HG02870 (cell line): ENCODE measurements around the gene CCDC116.
"Not testable (repeated sequence)": the region's sequence is repeated elsewhere in the genome, so short reads cannot be mapped to it uniquely, and the experiment has no call there.

Source experiments
- ATAC-seq: cut with Tn5 transposase; IDR thresholded peaks from one replicate; pipeline ENCODE4 v1.9.1; 2021; ENCODE audit warnings: mild to moderate bottlenecking, moderate library complexity; ENCODE audit not compliant: unreplicated experiment

The CCDC116 gene

DNA sequence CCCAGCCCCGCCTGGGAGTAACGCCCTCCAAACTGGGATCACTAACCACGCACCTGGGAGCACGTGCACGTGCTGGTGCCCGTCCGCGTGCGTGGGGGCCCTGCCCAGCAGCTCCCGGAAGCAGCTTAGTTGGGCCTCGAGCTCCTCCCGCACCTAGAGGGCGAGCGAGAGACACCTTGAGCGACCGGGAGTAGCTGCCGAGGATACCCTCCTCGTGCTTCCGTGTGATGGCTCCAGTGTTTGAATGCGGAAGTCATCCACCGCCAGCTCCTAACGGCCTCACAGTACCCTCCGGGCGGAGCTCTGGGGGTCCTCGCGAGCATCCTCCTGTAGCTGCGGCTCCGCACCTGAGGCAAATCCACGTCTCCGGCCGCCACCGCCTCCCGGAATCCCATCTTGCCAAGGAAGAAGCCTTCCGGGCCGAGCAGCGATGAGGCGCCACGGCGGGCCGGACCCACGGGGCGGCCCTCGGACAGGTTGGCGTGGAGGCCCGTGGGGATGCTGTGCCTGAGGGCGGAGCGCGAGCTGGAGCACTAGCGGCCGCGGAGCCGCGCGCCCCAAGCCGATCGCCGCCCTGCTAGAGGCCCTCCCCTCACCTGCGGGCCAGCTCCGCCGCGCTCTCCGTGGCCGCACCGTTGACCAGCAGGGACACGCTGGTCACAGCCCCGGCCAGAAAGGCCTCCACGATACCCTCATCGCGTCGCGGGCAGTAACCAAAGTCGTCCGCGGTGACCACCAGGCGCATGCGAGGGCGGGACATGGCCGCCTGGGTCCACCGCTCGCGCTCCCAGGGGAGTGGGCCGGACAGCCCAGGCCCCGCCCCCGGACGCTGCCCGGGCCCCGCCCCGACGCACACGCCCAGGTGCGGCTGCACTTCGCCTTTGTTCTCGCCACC is 3.1 kb upstream of the CCDC116 start, which contains the start of gene YDJC:
Gene YDJC (minus strand): TSS at position 768 of the 895 bp plus-strand sequence. CDS start 8 bp downstream, at position 760.
- ATAC-seq = peak; percentile 78

DNA sequence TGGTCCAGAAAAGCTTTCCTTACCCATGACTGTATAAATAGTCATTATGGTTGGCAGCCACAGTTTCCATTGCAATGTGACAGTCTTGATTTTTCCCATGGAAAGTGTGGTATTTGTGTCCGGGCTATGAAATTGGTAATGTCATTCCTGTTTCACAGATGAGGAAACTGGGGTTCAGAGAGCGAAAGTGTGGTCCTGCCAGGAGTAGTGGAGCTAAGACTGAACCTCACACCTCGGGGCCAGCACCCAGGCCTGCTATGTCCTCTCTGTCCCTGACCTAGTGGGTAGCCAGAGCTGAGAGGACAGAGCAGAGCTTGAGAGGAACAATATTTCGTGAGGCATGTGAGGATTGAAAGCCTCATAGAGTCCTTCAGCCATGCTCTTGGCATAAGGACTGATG is 1.5 kb upstream of the CCDC116 start:
- ATAC-seq = no peak

DNA sequence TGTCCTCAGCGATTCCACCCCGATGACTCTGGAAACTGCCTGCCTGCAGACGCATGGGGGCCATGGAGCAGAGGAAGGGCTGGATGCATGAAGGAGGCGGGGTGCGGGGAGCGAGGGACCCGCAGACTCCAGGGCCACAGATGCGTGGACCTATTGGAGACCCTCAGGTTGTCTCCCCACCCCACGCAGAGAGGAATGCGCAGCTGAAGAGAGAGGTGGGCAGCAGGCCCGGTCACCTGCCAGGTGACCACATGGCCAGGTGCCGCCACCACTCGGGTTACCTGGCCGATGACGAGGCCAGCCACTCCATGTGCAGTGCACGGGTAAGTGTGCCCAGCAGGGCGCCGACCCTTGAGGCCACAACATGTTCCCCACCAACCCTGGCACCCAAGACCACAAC is 371 bp downstream of the CCDC116 start:
- ATAC-seq = no peak

DNA sequence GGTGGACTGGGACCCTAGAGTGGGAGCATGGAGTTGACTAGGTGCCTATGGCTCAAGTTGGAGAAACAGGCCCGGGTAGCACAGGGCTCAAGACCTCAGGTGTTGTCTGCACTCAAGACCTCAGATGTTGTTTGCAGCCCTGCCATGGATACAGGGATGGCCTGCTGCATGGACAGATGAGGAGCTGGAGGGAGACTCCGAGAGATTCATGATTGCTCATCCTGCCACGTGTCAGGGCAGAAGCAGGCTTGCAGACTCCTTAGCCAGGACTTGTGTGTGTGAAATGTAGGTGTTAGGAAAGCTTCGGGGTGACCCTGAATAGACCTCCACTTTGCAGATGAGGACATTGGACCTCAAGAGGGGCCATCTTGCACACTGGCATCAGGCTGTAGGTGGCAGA is 921 bp downstream of the CCDC116 start:
- ATAC-seq = no peak

DNA sequence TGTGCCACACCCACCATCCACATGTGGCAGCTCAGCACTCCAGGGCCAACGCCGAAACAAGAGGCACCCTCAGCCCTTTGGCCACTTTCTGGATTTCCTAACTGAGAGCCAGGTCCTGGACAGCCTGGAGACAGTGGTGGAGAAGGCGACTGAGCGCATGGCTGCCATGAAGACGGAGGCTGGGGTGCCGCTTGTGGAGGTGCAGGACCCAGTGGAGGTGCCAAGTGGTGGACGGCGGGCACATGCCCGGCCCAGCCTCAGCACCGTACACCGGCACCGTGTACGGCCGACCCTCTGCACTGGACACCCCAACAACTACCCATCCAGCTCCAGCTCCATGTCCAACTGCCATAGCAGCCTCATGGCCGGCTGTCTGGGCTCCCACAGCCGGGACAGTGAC is 1.5 kb downstream of the CCDC116 start:
- ATAC-seq = no peak

DNA sequence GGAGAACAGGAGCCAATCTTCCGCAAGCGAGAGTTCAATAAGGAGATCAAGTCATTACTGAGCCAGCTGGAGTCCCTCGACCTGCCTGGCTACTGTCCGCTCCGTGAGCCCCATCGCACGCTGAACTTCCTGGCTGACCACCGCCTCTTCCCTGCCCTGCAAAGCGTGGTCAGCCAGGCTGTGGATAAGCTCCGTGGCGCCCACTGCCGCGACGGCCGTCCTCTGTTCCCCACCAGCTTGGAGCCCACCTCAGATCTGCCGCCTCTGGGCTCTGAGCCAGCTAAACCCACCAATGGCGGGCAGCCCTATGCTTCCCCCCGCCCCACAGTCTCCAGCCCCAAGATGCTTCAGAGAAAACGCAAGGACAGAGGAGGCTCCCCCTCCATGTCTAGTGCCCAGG is 2.3 kb downstream of the CCDC116 start:
- no peak for ATAC-seq

DNA sequence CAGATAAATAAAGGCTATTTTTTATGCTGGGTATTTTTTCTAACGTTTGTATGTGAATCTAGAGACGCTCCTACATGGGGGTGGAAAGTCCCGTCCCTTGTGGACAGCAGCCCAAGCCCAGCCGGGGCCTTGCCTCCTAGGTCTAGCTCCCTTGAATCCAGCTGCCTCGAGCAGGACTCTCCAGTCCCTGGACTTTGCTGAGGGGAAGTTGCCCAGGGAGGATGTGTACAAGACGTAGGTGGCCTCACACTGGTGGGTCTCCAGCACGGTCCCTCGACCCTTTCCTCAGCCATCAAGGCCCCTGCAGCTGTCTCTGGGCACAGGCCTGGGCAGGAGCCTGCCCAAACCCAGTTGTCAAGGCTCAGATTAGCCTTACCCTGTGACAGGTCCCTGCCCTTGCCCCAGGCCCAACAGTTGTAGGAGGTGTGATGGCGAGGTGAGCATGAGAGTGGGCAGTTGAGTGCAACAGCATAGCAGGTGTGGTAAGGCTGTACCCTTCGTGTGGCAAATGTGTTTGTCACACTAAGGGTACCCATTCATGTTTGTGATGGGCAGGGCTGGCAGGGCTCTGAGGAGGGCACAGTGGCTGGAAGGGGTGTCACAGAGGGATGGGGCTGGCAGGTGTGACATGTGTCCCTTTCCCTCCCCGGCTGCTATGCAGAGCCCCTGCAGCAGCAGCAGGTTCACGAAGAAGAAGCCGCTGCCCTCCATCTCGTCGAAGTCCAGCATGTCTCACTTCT is 3.4 kb downstream of the CCDC116 start:
- no peak for ATAC-seq

DNA sequence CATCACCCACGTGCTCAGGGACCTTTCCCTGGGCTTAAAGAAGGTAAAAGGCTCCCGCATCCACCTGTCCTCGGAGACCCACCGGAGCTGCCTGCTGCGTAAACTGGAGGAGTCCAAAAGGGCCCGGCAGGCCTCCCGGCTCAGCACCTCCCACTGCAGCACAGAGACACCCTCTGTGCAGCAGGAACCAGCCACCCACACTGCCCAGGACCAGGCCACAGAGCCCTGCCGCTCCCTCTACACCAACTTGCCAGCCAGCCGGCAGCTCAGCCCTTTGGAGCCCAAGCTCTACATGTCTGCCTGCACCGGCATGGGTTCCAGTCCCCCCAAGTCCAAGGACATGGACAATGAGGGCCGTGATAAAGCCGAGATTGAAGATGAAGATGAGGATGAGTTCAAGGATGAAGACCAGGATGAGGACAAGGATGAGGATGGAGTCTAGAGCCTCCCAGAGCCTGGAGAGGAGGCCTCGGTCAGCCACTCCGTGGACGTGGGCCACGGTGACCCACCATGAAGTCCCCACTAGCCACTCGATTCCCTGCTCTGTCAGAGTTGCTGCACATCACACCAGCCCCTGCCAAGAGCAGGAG is 4.2 kb downstream of the CCDC116 start:
- ATAC-seq = no peak

DNA sequence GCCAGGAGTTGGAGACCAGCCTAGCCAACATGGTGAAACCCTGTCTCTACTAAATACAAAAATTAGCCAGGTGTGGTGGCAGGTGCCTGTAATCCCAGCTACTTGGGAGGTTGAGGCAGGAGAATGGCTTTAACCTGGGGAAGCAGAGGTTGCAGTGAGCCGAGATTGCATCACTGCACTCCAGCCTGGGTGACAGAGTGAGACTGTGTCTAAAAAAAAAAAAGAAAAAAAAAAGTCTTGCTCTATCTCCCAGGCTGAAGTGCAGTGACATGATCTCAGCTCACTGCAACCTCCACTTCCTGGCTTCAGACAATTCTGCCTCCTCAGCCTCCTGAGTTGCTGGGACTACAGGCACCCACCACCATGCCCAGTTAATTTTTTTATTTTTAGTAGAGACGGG is 4.9 kb downstream of the CCDC116 start:
- not testable (repeated sequence) for ATAC-seq

DNA sequence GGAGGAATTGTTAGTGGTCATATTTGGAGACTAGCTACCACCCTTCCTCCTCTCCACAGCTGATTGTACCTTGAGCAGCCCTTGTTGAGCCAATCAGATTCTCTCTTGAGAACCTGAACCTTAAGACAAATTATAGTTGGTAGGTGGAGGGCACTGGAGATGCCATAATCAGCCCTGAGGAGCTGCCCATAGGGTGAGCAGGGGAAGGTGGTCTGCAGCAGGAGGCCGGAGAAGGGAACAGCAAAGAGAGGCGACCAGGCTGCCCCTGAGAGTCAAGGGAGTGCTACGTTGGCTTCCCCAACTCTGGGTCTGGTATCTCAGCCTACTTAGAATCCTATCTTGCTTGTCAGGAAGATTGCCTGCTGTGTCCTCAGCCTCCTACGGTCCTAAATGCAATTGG is 6.8 kb downstream of the CCDC116 start:
- no peak for ATAC-seq

DNA sequence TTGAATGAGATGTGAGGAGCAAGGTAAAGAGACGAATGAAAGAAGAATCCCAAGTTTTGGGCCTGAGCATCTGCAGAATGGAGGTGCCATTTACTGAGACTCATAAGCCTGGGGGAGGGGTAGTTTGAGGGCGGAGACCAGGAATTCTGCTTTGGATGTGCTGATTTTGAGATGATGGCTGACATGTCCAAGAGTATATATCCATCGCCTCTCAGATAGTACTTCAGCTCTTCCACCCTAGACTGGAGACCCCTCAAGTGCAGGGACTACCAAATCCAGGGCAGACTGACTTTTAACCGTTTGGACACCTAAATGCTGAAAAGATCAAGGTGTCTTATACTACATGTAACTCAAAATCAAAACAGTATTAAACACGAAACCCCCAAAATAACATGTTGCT is 8.2 kb downstream of the CCDC116 start:
- ATAC-seq = no peak

DNA sequence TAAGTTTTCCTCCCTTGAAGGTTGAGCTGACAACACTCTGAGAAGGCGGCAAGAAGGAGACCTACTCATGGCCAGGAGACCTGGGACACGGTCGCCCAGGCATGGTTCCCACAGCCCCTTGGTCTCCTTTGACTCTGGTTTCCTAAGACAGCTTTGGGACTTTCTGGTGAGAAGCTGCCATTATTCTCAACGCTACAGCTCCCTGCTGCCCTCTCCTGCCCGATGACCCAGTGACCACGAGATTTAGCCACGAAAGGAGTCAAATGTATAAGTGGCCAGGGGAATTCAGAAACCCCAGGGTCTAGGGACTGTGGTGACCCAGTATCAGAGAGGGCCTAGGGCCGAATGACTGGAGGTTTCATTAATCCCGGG is 8.8 kb downstream of the CCDC116 start:
- ATAC-seq = peak; percentile 13

DNA sequence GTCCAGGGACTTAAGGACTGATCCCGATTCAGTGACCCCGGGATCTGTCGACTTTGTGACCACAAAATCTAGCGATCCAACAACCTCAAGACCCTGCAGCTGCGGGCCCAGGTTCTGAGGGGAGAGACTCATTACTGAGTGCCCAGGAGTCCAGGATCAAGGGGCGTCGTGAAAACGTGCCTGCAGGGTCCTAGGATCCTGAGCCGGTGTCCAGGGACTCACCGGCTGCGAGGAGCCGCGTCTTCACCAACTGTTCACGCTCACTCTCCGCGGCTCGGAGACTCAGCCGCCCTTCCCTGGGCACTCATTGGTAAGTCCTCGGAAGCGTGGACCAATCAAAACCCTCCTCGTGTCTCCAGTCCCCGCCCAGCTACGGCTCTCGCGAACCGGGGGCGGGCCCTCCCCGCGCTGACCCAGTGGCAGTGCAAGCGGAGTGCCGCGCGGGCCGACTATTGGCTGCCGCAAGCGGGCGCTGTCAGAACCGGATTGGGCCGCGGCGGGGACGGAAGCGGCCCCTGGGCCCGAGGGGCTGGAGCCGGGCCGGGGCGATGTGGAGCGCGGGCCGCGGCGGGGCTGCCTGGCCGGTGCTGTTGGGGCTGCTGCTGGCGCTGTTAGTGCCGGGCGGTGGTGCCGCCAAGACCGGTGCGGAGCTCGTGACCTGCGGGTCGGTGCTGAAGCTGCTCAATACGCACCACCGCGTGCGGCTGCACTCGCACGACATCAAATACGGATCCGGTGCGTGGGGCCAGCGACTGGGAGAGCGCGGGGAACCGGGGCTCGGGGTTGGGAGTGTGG is 9.4 kb downstream of the CCDC116 start, which contains the start of gene SDF2L1:
Gene SDF2L1 (plus strand): TSS at position 514 of the 795 bp plus-strand sequence. CDS start 35 bp downstream, at position 549.
- peak; percentile 89 for ATAC-seq

DNA sequence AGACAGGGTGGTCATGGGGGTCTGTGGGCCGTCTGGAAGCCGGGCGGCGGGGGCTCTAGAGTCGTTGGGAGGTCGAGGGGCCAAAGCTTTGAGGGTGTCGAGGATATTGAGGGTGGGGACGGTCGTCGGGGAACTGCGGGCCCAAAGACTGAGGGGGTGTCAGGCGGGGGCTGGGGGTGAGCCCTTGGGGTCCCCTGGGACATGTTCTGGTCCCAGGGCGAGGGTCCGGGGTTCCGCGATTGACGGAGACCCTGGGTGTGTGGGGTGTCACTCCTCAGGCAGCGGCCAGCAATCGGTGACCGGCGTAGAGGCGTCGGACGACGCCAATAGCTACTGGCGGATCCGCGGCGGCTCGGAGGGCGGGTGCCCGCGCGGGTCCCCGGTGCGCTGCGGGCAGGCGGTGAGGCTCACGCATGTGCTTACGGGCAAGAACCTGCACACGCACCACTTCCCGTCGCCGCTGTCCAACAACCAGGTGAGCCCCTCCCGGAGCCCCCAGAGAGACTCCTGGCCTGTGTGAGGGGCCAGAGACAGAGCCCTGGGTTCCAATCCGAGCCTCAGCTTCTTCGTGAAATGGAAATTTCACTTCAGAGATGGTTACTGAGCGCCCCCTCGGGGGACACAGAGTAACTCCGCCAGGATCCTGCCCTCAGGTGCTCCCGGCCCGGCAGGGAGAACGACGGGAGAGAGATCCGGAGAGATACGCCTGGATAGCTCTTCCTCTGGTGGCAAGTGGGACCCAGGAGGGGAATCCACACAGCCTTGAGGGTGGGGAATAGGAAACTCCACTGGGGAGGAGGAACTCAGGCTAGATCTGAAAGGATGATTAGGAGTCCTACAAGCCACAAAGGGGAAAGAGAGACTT is 10.3 kb downstream of the CCDC116 start:
- ATAC-seq = no peak

DNA sequence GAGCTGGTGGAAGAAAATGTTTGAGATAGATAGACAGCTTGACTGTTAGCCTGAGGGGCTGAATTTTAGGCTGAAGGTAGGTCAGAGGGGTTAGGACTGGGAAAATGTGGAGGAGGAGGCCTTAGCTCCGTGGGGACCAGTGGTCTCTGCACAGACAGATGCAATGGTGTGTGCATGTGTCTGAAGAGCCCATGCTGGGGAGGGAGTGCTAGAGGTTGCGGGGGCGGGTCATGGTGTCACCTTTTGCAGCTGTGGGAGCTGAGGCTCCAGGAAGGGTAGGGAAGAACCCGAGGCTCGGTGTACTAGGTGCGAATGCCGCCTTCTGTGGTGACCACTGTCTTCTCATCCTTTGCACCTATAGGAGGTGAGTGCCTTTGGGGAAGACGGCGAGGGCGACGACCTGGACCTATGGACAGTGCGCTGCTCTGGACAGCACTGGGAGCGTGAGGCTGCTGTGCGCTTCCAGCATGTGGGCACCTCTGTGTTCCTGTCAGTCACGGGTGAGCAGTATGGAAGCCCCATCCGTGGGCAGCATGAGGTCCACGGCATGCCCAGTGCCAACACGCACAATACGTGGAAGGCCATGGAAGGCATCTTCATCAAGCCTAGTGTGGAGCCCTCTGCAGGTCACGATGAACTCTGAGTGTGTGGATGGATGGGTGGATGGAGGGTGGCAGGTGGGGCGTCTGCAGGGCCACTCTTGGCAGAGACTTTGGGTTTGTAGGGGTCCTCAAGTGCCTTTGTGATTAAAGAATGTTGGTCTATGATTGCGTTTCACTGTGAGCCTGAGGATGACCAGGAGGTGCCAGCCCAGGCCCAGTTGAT is 11.2 kb downstream of the CCDC116 start:
- ATAC-seq = no peak

DNA sequence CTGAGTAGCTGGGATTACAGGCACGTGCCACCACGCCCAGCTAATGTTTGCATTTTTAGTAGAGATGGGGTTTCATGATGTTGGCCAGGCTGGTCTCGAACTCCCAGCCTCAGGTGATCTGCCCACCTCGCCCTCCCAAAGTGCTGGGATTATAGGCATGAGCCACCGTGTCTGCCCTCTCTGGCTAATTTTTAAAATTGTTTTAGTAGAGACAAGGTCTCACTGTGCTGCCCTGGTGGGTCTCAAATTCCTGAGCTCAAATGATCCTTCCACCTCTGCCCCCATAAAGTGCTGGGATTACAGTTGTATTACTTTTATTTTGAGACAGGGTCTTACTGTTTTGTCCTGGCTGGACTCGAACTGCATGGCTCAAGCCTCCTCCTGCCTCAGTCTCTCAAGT is 13.0 kb downstream of the CCDC116 start:
- ATAC-seq = not testable (repeated sequence)

DNA sequence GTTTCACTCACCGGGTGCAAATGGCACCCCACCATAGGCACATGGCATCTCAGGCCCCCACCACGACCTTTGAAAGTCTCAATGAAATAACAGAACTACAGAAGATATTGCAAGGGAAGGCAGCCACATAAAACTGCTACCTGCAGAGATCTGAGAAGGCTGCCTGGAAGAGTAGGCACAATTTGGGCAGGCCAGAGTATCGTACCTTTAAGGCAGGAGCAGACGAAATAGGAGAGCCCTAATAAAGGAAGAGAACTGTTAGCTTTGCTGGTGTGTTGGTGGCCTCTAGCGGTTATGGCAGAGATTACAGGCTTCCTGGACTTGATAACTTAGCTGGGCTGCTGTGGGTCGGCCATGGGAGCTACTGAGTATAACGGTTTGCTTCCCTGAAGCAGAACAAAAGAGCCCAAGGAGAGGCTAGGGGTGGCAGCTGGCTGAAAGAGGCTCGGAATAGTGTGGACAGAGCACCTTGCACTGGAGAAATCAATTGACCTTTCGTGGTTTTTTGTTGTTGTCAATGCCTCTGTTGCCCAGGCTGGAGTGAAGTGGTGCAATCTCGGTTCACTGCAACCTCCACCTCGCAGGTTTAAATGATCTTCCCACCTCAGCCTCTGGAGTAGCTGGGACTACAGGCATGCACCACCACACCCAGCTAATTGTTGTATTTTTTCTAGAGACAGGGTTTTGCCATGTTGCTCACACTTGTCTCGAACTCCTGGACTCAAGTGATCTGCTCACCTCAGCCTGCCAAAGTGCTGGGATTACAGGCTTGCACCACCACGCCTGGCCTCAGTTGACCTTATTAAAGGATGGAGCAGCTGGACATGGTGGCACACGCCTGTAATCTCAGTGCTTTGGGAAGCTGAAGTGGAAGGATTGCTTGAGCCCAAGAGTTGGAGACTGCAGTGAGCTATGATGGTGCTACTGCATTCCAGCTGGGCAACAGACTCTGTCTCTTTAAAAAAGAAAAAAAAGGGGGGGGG is 14.3 kb downstream of the CCDC116 start:
- ATAC-seq = no peak

DNA sequence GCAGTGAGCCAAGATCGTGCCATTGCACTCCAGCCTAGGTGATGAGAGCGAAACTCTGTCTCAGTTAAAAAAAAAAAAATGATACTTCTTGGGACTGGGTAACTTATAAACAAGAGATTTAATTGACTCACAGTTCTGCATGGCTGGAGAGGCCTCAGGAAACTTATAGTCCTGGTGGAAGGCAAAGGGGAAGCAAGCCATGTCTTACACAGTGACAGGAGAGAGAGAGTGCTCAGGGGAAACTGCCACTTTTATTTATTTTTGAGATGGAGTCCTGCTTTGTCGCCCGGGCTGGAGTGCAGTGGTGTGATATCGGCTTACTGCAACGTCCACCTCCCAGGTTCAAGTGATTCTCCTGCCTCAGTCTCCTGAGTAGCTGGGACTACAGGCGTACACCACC is 17.7 kb downstream of the CCDC116 start:
- no peak for ATAC-seq
